ENCODE measurements around the gene DTWD1. TPM values are rescaled to one million over a fixed set of nuclear protein-coding genes. Genes with fewer than 3 reads are reported as not detected.
"Not testable (repeated sequence)": the region's sequence is repeated elsewhere in the genome, so short reads cannot be mapped to it uniquely, and the experiment has no call there.

DTWD1 gene
- polyA plus RNA-seq, 10 donors: 21.6 to 31.2 (median 25.8) TPM

DNA sequence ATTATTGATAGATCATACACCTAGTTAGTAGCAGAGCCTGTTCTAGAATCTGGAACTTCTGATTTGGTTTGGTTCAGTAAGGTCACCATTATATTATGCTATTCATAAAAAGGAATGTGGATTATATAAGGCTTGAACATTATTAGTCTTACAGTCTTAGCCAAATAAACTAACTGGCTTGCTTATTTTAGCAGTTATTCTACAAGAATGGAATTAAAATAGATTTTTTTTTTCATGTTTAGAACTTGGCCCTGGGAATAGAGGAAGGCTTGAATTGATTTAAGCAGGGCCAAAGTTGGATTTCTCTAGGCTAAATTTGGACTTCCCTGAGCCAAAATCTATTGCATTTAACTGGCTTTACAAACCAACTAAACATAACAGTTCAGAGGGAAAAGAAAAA lies 24.4 kb downstream of the DTWD1 start:
- DNase-seq: peak in 2 of 3 donors; percentile 27 to 63

DNA sequence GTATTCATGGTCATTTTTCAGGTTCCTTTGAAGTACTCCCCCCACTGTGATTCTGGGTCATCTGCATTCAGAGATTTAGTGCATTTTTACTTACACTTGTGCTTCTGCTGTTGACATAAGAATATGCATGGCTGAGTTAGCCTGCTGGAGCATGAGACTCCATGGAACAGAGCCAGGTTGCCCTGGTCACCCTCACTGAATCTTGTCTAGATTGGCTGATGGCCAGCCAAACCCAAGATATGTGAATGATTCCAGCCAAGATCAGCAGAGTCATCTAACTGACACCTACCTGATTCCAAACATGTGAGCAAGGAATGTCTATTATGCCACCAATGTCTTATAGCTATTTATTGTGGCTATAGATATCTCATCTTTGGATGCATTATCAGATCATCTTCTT lies 25.1 kb downstream of the DTWD1 start:
- DNase-seq: peak; percentile 25 to 78 (median 36)

DNA sequence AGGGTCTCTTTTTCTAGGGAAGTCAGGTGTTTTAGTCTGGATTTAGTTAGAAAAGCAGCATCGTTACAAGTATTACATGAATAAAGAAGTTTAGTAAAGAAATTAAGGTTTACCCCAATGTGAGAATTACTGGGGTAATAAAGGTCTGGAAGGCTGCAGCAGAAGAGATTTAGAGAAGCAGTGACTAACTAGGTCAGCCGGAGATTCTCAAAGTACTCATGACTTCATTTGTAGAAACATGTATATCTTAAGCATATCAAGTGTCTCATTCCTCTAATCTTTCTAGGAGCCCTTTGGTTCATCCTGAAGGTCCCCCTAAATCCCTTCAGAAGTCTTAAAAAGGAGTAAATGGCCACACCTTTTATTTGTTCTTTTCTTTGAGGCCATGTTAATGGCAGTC lies 26.0 kb downstream of the DTWD1 start:
- DNase-seq: no peak

DNA sequence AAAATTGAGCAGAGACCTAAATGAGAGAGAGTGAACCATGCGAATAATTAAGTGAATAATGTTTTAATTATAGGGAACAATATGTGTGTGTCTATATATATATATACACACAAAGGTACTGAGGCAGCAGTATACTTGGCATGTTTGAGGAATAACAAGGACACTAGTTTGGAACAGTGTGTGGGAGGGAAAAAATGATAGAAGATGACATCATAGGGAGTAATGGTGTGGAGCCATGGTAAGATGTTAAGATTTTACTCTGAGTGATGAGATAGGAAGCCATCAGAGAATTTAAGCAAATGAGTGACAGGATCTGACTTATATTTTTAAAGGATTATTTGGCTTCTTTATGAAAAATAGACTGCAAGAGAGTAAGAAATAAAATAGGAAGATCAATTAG lies 29.1 kb downstream of the DTWD1 start:
- no peak for DNase-seq

DNA sequence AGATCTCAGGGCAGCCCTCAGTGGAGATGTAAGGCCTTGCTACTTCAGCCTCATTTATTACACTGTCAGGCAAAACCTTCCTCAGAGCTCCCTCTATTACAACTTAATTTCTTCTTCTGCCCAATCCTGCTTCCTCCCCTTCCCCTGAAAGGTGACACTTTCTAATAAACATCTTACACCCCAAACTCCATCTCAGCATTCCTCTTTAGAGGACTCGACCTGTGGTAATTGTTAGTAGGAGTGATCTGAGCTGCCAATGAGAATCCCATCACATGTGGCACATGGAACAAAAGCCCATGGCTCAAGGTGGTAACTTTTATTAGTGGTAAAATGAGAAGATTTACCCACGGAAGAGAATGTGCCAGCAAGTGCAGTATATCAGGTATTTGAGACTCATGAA lies 29.8 kb downstream of the DTWD1 start:
- no peak for DNase-seq

DNA sequence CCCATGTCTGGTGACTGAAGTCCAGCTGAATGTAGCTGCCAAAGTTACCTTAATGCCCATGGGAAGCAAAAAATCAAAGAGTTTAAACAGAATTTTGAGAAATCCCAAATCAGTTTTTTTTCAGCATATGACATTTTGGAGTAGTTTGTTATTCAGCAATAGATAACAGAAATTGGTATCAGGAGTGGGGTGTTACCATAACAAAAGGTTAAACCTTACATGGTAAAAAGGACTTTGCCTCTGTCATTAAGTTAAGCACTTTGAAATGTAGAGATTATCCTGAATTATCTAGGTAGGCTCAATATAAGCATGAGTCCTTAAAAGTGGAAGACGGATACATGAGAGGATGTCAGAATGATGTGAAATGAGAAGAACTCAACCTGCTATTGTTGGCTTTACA lies 32.1 kb downstream of the DTWD1 start:
- DNase-seq: no peak

DNA sequence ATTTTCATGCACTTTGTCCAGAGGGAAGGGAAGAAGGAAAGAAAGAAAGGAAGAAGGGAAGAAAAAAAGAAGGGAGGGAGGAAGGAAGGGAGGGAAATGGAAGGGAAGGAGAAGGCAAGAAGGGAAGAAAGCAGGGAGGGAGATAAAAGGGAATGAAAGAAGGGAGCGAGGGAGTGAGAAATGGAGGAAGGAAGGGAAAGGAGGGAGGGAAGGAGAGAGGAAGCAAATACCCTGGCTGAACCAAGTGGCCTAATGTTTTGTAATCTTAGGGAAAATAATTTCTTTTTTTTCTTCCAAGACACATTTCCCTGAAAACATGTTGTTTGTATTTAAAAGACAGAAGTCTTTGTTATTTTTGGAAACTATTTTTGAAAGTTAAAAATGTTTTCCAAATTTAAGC lies 35.9 kb downstream of the DTWD1 start:
- DNase-seq: no peak

DNA sequence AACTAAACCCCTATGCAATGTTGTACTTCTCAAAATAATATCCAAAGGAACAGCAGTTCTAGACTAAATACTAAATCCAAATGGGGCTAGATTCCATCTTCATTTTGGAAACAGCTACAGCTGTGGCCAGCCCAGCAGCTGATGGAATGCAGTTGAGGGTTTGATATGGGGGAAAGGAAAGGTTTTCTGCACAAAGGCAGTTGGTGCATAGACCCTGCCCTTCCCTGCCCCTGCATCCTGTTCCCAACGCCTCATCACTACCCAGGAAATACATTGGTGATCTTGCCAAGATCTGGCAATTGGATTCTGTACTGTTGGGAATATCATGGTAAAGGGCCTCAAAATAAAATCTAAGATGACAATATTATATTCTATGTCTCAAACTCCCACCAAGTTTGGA lies 43.9 kb downstream of the DTWD1 start:
- DNase-seq: no peak

DNA sequence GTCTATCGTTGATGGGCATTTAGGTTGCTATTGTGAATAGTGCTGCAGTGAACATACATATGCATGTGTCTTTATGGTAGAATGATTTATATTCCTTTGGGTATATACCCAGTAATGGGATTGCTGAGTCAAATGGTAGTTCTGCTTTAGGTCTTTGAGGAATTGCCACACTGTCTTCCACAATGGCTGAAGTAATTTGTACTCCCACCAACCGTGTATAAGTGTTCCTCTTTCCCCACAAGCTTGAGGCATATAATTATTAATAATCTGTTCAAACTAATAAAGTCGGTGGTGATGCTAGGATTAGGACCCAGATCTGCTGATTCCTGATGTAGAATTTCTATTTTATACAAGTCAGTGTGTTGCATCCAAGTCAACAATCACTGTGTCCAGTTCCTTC lies 45.6 kb downstream of the DTWD1 start:
- not testable (repeated sequence) for DNase-seq

DNA sequence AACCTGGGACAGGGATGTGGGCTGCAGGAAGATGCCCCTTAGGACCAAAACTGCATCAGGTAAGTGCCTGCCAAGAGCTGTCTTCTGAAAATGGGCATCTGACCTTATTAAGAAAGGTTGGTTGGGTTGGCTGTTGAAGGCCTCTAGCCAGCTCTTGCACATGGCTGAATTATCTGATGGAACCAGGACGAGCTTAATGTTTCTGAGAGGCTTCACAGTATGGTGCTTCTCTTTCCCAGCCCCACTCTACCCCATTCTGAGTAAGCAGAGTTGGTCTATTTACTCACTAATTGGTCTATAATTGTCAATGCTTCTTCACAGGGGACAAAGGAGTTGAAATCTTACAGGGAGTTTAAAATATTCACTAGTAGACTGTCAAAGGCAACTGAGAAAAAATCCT lies 48.4 kb downstream of the DTWD1 start:
- no peak for DNase-seq

DNA sequence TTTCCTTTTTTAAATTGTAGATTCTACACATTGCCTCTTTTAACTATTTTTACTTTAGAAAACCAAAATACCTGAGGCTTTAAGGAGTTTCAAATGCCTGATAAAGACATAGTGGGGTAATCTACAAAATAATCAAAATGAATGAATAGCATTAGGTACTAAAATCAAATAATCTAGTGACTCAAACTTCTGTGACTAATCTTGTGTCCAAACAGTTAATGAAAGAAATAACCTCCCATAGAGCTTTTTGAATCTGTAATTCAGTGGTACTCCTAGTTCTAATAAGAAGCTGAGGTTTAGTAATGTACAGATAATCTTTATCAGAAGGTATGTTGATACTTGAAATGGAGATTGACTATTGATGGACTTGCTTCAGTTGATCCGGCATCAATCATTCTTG lies 53.0 kb downstream of the DTWD1 start:
- DNase-seq: no peak

DNA sequence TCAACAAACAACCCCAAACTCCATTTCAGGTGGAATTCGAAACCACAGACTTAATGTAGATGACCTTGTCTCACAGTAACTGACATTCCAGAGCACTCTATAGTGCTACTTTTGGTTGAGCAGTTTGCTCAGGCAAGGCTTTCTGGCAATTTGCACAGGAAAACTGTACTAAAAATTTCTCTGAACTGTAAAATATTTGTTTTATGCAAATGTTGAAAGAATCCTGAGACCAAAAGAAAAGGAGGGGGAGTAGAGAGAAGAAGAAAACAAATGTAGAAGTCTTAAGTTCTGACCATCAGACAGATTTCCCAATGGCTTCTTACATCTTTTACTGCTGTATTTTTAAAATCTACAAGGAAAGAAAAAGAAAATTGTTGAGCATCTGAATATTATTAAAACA lies 53.5 kb downstream of the DTWD1 start:
- DNase-seq: peak in 1 of 3 donors; percentile 10

DNA sequence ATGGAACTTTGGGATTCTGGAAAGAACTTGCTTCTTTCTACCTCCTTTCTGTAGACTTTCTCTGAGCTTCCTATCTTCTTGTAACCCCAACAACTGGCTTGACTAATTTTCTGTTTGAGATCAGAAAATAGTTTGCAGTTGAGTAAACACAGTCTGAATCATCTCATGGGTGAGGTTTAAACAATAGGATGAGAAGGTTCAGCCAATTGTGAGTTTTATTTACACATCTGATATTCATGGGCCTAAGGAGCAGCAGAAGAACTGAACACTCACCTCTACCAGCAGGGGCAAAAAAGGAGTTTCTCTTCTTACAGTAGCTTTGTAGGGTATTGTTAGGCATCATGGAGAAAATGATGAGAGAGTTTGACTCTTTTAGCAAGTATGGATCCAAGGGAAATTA lies 54.2 kb downstream of the DTWD1 start:
- peak in 2 of 3 donors; percentile 22 to 58 for DNase-seq

DNA sequence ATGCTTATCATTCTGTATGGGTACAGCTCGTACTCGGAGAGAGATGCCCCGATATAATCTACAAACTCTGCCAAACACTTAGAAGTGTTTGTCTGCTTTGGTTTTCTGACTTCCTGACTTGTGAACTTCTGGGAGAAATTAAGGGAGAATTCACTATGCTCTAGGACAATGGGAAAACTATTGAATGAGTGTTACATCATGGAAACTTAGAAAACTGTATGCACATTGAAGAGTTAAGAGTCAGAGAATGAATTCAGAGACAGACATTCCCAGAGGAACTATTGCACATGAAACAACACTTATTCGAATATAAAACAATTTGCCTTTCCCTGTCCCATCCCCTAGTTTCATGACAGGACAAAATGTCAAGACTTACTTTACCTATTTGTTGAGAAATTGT lies 57.8 kb downstream of the DTWD1 start:
- no peak for DNase-seq

DNA sequence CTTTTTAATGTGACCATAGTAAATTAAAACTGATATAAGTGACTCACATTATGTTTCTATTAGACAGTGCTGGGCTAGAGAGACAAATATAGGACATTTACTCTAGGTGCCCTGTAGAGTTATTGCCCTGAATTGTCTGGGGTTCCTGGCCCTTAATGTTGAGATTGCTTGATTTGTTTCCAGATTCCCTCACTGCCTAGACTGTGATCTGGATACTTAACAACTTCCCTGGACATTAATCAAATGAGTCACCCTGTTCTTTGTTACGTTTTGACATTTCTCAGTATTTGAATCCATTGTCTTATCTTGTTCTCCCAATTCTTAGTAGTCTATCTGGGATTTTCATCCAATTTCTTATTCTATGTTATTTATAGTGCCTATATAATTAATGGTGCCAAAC lies 65.8 kb downstream of the DTWD1 start:
- peak in 1 of 3 donors; percentile 21 for DNase-seq

DNA sequence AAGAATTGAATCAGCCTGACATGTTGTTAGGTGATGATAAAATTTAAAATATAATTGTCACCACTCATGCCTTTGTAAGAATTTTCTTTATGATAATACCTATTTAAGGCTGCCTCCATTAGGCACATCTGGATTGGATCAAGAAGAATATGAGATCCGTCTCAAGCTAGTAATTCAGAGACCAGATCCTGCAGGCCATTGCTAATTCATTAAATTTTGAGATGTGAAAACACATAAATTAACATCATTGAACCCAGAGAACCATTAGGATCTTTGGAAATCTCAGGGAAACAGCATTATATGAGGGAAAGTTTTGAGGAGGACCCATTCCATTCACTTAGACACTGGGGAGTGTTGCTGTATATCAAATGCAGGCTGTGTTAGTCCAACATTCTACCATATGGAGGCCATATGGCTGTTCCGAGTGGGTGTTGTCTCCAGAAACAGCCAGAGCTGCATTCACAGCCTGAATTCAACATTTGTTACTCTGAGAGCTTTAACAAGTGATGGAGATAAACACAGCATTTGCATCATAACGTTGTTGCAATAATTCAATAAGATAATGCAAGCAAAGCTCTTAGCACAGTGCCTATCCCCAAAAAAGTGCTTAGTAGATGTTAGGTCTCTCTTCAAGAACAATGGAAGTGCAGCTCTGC lies 67.4 kb downstream of the DTWD1 start:
- DNase-seq: peak in 1 of 3 donors; percentile 32

DNA sequence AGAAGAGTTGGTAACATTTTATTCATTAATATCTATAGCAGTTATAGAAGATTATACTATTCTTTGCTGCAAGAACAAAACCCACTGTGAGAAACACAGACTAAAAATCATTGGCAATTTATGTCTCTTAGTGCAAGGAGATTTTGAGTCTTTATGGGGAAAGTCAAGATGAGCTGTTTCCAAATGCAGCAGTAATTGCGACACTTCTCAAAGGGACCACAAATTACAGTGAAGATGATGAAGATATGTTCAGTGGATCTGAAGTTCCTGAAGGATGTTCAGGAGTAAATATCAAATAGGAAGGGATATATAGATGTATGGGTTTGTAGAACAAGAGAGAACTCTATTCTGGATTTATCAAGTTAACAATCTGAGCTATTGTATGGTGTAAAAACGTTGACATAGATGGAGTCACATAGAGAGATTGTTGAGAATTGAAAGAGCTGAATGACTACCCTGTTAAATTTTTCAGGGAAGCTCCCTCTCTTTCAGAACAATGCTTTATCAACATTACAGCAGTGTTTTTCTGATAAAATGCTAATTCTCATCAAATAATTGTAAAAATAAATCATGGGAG lies 71.8 kb downstream of the DTWD1 start:
- no peak for DNase-seq

DNA sequence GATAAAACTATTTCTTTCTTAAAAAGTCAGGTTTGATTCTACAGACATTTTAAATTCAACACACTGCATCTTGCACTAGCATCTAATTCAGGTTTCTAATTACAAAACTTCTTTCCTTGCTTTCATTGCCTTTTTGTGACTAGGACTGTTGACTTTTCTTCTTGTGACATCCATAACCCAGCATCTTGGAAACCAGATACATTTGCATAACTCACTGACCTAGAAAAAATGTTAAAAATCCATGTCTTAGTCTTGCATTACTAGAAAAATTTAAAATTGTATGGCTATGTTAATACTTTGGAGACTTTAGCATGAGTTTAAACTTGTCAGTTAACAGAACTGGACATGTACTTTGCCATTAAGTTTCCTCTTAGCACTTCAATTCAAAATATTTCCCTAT lies 72.7 kb downstream of the DTWD1 start:
- no peak for DNase-seq

DNA sequence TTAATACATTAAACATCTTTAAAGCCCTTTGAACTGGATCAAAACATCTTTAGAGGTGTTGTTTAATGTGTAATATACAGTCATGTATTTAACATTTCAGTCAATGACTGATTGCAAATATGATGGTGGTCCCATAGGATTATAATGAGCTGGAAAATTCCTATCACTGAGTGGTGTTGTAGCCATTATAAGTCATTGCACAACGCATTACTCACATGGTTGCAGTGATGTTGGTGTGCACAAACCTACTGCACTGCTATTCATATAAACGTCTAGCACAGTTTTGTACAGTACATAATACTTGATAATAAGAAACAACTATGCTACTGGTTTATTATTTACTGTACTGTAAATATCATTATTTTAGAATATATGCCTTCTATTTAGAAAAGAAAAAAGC lies 75.6 kb downstream of the DTWD1 start:
- DNase-seq: peak in 1 of 3 donors; percentile 41

DNA sequence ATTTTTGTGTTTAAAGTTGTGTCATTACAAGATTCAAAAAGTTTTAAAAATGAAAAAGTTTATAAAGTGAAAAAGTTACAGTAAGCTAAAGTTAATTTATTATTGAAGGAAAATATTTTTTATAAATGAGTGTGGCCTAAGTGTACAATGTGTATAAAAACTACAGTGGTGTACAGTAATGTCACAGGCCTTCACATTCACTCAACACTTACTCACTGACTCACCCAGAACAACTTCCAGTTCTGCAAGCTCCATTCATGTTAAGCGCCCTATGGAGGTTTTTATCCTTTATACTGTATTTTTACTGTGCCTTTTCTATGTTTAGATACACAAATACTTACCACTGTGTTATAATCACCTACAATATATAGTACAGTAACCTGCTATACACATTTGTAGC lies 76.3 kb downstream of the DTWD1 start:
- DNase-seq: peak in 1 of 3 donors; percentile 25

DNA sequence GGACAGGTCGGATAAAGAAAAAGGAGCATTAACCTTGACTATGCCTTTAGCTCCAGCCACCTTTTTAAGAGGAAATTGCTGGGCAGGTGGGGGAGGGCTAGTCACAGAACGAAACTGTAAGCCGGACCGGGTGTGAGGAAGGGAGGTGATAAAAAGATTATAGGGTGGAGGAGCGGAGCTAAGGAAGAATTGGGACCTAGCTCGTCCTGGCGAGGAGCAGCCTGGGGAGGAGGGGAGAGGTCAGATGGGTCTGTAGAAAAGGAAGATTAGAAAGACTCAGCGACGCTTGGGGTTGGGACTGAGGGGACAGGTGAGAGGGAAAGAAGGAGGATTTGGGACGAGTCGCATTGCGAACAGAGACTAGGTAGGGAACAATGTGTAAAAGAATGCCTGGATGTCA lies 82.1 kb downstream of the DTWD1 start:
- not testable (repeated sequence) for DNase-seq
